Tibial nerve (tissue), 4 donors: ENCODE data around the gene EDDM13. TPM values are rescaled to one million over a fixed set of nuclear protein-coding genes. Genes with fewer than 3 reads are reported as not detected.
"Not testable (repeated sequence)": the region's sequence is repeated elsewhere in the genome, so short reads cannot be mapped to it uniquely, and the experiment has no call there.

Experiments
- DNase-seq, 2 donors: peaks; one replicate each; pipeline ENCODE4 v3.0.0-alpha.2; 2019; ENCODE audit warnings: low spot score in 2 of 2
- H3K27ac ChIP-seq, 4 donors: fragments of 200-600 bp; sonication (generic) in 3 of 4; one replicate each; pipeline ENCODE4 v1.5.1; 2017 to 2019; ENCODE audit warnings: mild to moderate bottlenecking in 1 of 4
- H3K27me3 ChIP-seq, 2 donors: fragments of 200-600 bp; sonication (generic) in 1 of 2; one replicate each; pipeline versions ENCODE4 v1.5.1 to v1.6.0; 2017 to 2019
- H3K36me3 ChIP-seq, 3 donors: fragments of 200-600 bp; sonication (generic); one replicate each; pipeline ENCODE4 v1.5.1; 2018 to 2019
- H3K4me1 ChIP-seq, 4 donors: fragments of 200-600 bp; sonication (generic) in 3 of 4; one replicate each; pipeline ENCODE4 v1.5.1; 2017 to 2019
- H3K4me3 ChIP-seq, 4 donors: fragments of 200-600 bp; sonication (generic) in 3 of 4; one replicate each; pipeline ENCODE4 v1.5.1; 2017 to 2019; ENCODE audit warnings: mild to moderate bottlenecking in 1 of 4, moderate library complexity in 1 of 4
- H3K9me3 ChIP-seq, 4 donors: fragments of 200-600 bp; sonication (generic) in 3 of 4; one replicate each; pipeline ENCODE4 v1.5.1; 2017 to 2019
- CTCF ChIP-seq, 5 experiments: fragments of 200-600 bp in 3 of 5; fragments of 450-650 bp in 2 of 5; sonication (generic) in 3 of 5; IDR thresholded peaks; one replicate each; pipeline ENCODE4 v1.5.1; 2016 to 2019; ENCODE audit warnings: antibody characterized with exemption in 5 of 5, mild to moderate bottlenecking in 3 of 5, moderate library complexity in 2 of 5
- EP300 ChIP-seq, 2 donors: sonication (generic); formaldehyde crosslinking; IDR thresholded peaks; one replicate each; pipeline ENCODE4 v1.6.1; 2017; ENCODE audit warnings: antibody characterized with exemption in 2 of 2, mild to moderate bottlenecking in 1 of 2
- POLR2A ChIP-seq, 2 donors: fragments of 450-650 bp; IDR thresholded peaks; one replicate each; pipeline ENCODE4 v1.6.1; 2017; ENCODE audit warnings: antibody characterized with exemption in 2 of 2, mild to moderate bottlenecking in 2 of 2, moderate library complexity in 2 of 2
- WGBS, 2 donors: methylation state at CpG; one replicate each; pipeline ENCODE4 v1.1.5; 2018; 5-methylcytosine and 5-hydroxymethylcytosine counted together
- total RNA-seq, 4 donors: library from RNA; depleted of rRNA; stranded (reverse); fragments of >200 nt; gene quantifications; one replicate each; pipeline ENCODE4 v1.1.0, GENCODE V29; 2016

The EDDM13 gene
- total RNA-seq, result not detected

GRCh38 chr19:56272161-56272798, at the start of gene EDDM13:
Gene EDDM13 (plus strand): TSS chr19:56272748. CDS start chr19:56272835, 87 bp downstream.
- 78 to 84% methylated on average over 6 of the region's 6 CpGs for WGBS, 2 donors

GRCh38 chr19:56222901-56223300, 49.6 kb upstream of the EDDM13 start:
- no peak for DNase-seq

More at GRCh38 chr19:56272161-56272798, at the start of gene EDDM13:
- H3K27me3 ChIP-seq, result no peaks in the 10 kb centered on the region
- no peak within 1 kb of the TSS for H3K27ac ChIP-seq
- peaks cover 0 to 9% (median 0%) of the 10 kb centered on the region in 3 donors for H3K36me3 ChIP-seq
- H3K4me1 ChIP-seq, result no peaks in the 10 kb centered on the region
- no peak for DNase-seq
- H3K9me3 ChIP-seq, result peaks cover 0 to 4% (median 2%) of the 10 kb centered on the region in 4 donors
- H3K4me3 ChIP-seq, result no peak within 1 kb of the TSS
- no peak for TF ChIP-seq POLR2A (IDR thresholded peaks at IDR 0.05)
- no peak for TF ChIP-seq EP300 (IDR thresholded peaks at IDR 0.05)
- no peak for TF ChIP-seq CTCF (IDR thresholded peaks at IDR 0.05)

GRCh38 chr19:56223481-56223880, 49.1 kb upstream of the EDDM13 start:
- no peak for TF ChIP-seq CTCF (IDR thresholded peaks at IDR 0.05)
- no peak for TF ChIP-seq EP300 (IDR thresholded peaks at IDR 0.05)
- TF ChIP-seq POLR2A (IDR thresholded peaks at IDR 0.05), result no peak
- Histone ChIP-seq H3K27ac (no peak overlapping the region), H3K4me1 (no peaks in the 10 kb centered on the region), H3K9me3 (no peaks in the 10 kb centered on the region), H3K36me3 (peaks cover 0 to 41% (median 0%) of the 10 kb centered on the region in 3 donors), H3K4me3 (no peak overlapping the region), H3K27me3 (no peaks in the 10 kb centered on the region)
- DNase-seq, result no peak
- 85 to 89% methylated on average over 9 of the region's 9 CpGs for WGBS, 2 donors

More at GRCh38 chr19:56222901-56223300, 49.6 kb upstream of the EDDM13 start:
- H3K4me1 ChIP-seq, result peaks cover 0 to under 1% (median 0%) of the 10 kb centered on the region in 4 donors
- H3K4me3 ChIP-seq, result no peak overlapping the region
- H3K27me3 ChIP-seq, result no peaks in the 10 kb centered on the region
- no peak overlapping the region for H3K27ac ChIP-seq
- H3K9me3 ChIP-seq, result no peaks in the 10 kb centered on the region
- no peak for TF ChIP-seq EP300 (IDR thresholded peaks at IDR 0.05)
- TF ChIP-seq CTCF (IDR thresholded peaks at IDR 0.05), result no peak
- TF ChIP-seq POLR2A (IDR thresholded peaks at IDR 0.05), result no peak
- 76 to 79% methylated on average over 6 of the region's 6 CpGs for WGBS, 2 donors
- peaks cover 0 to 41% (median 0%) of the 10 kb centered on the region in 3 donors for H3K36me3 ChIP-seq

- no peak for TF ChIP-seq POLR2A (IDR thresholded peaks at IDR 0.05)
- no peak for TF ChIP-seq CTCF (IDR thresholded peaks at IDR 0.05)
- no peak for TF ChIP-seq EP300 (IDR thresholded peaks at IDR 0.05)
- Histone ChIP-seq H3K9me3 (no peaks in the 10 kb centered on the region), H3K27ac (no peak overlapping the region), H3K36me3 (no peaks in the 10 kb centered on the region), H3K4me3 (no peak overlapping the region), H3K27me3 (no peaks in the 10 kb centered on the region), H3K4me1 (no peaks in the 10 kb centered on the region)
- WGBS, 2 donors, result 82 to 85% methylated on average over 7 of the region's 7 CpGs
- no peak for DNase-seq
These were observed 27.3 kb upstream of the EDDM13 start for GRCh38 chr19:56245121-56245740.

- H3K4me3 ChIP-seq, DNase-seq, H3K27me3 ChIP-seq, H3K36me3 ChIP-seq, H3K27ac ChIP-seq, H3K4me1 ChIP-seq, H3K9me3 ChIP-seq: not testable (repeated sequence)
- WGBS, 2 donors, result 58 to 64% methylated on average over 4 of the region's 4 CpGs
These were observed 26.8 kb upstream of the EDDM13 start for GRCh38 chr19:56245764-56246163.

- not testable (repeated sequence) for H3K27ac ChIP-seq, H3K4me1 ChIP-seq, DNase-seq, H3K36me3 ChIP-seq, H3K9me3 ChIP-seq, H3K4me3 ChIP-seq, H3K27me3 ChIP-seq
- WGBS, 2 donors, result 90 to 97% methylated on average over 8 of the region's 8 CpGs
These were observed 23.7 kb upstream of the EDDM13 start for GRCh38 chr19:56248736-56249338.
